Measurements from ENCODE around the gene ZSCAN16.
"Not testable (repeated sequence)": the region's sequence is repeated elsewhere in the genome, so short reads cannot be mapped to it uniquely, and the experiment has no call there.

ZSCAN16 gene

GRCh38 chr6:28089054-28089453, 35.4 kb upstream of the ZSCAN16 start:
- Histone ChIP-seq H3F3A (ENCODE audit: insufficient read depth, low read length) (no peaks in the 10 kb centered on the region), H3K9me3 (ENCODE audit: low read length) (peaks cover 26% of the 10 kb centered on the region; the same call in 1 of the 2 replicates), H3K4me3 (ENCODE audit: low read depth, low read length, poor library complexity, severe bottlenecking) (no peak overlapping the region), H3K79me2 (ENCODE audit: insufficient read depth, low read length) (no peaks in the 10 kb centered on the region), H4K20me1 (ENCODE audit: insufficient read depth, low read length) (no peaks in the 10 kb centered on the region), H3K36me3 (ENCODE audit: insufficient read depth, low read length) (peaks cover 63% of the 10 kb centered on the region), H3K4me2 (ENCODE audit: low read length) (no peak overlapping the region), H3K27me3 (ENCODE audit: insufficient read depth, low read length) (no peaks in the 10 kb centered on the region), H3K9me2 (ENCODE audit: low read depth, low read length) (no peaks in the 10 kb centered on the region), H3K9ac (ENCODE audit: low read length) (no peak overlapping the region), H2AFZ (ENCODE audit: low read length) (no peak overlapping the region), H3K4me1 (ENCODE audit: insufficient read depth, low read length, severe bottlenecking) (no peaks in the 10 kb centered on the region), H3K27ac (ENCODE audit: low read depth, low read length, poor library complexity, severe bottlenecking) (no peak overlapping the region)
- TF ChIP-seq, protein P1, sequence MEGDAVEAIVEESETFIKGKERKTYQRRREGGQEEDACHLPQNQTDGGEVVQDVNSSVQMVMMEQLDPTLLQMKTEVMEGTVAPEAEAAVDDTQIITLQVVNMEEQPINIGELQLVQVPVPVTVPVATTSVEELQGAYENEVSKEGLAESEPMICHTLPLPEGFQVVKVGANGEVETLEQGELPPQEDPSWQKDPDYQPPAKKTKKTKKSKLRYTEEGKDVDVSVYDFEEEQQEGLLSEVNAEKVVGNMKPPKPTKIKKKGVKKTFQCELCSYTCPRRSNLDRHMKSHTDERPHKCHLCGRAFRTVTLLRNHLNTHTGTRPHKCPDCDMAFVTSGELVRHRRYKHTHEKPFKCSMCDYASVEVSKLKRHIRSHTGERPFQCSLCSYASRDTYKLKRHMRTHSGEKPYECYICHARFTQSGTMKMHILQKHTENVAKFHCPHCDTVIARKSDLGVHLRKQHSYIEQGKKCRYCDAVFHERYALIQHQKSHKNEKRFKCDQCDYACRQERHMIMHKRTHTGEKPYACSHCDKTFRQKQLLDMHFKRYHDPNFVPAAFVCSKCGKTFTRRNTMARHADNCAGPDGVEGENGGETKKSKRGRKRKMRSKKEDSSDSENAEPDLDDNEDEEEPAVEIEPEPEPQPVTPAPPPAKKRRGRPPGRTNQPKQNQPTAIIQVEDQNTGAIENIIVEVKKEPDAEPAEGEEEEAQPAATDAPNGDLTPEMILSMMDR (IDR thresholded peaks at IDR 0.05; ENCODE audit: low read length): no peak
- TF ChIP-seq EZH2 (IDR thresholded peaks at IDR 0.05; ENCODE audit: borderline replicate concordance, low read length): no peak

DNA sequence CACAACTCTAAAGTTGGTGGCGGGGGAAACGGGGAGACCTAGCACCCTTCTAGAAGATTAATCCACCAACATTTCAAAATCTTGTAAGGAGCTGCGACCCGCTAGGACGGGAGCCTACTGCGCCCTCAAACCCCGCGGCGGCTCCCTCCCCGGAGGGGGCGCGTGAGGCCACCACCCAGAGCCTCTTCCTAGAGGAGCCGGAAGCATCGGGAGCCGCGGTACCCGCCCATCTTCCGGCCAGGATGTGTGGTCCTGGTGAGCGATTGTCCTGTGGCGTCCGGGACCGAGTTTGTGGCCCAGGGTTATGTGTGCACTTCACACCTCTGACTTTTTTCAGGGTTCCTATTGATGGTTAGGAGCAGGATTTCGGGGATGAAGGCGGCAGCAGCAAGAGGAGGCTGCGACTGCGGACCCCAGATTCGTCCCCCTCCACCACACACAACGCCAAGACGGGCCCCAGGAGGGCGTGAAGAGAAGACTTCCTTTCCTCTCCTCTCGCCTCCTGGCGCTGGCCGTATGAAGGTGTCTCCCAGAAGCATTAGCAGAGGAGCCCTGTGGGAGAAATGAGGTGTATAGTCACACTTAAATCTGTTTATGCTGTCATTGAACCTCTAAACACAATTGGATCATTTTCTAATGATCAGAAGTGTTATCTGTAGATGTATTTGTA, 33.4 kb upstream of the ZSCAN16 start:
- H3K4me2 ChIP-seq (ENCODE audit: low read length): no peak overlapping the region
- no peaks in the 10 kb centered on the region for H3K4me1 ChIP-seq (ENCODE audit: insufficient read depth, low read length, severe bottlenecking)
- no peak overlapping the region for H3K27ac ChIP-seq (ENCODE audit: low read depth, low read length, poor library complexity, severe bottlenecking)
- no peaks in the 10 kb centered on the region for H3K79me2 ChIP-seq (ENCODE audit: insufficient read depth, low read length)
- TF ChIP-seq, protein P1 (IDR thresholded peaks at IDR 0.05; ENCODE audit: low read length): no peak
- no peak for TF ChIP-seq EZH2 (IDR thresholded peaks at IDR 0.05; ENCODE audit: borderline replicate concordance, low read length)
- no peak overlapping the region for H3K9ac ChIP-seq (ENCODE audit: low read length)
- H2AFZ ChIP-seq (ENCODE audit: low read length): no peak overlapping the region
- H3K9me3 ChIP-seq (ENCODE audit: low read length): peaks cover 26% of the 10 kb centered on the region; the same call in 1 of the 2 replicates
- no peaks in the 10 kb centered on the region for H3K27me3 ChIP-seq (ENCODE audit: insufficient read depth, low read length)
- H3K36me3 ChIP-seq (ENCODE audit: insufficient read depth, low read length): peaks cover 55% of the 10 kb centered on the region
- no peak overlapping the region for H3K4me3 ChIP-seq (ENCODE audit: low read depth, low read length, poor library complexity, severe bottlenecking)
- no peaks in the 10 kb centered on the region for H4K20me1 ChIP-seq (ENCODE audit: insufficient read depth, low read length)
- H3F3A ChIP-seq (ENCODE audit: insufficient read depth, low read length): no peaks in the 10 kb centered on the region
- H3K9me2 ChIP-seq (ENCODE audit: low read depth, low read length): no peaks in the 10 kb centered on the region

GRCh38 chr6:28102222-28102621, 22.2 kb upstream of the ZSCAN16 start:
- Histone ChIP-seq H3K4me1 (ENCODE audit: insufficient read depth, low read length, severe bottlenecking) (peaks cover 14% of the 10 kb centered on the region), H3K9me3 (ENCODE audit: low read length) (peaks cover 10% of the 10 kb centered on the region; the same call in 1 of the 2 replicates)
- not testable (repeated sequence) for H3K4me3 ChIP-seq (ENCODE audit: low read depth, low read length, poor library complexity, severe bottlenecking); H3F3A ChIP-seq (ENCODE audit: insufficient read depth, low read length); H3K36me3 ChIP-seq (ENCODE audit: insufficient read depth, low read length); H3K79me2 ChIP-seq (ENCODE audit: insufficient read depth, low read length); H3K9me2 ChIP-seq (ENCODE audit: low read depth, low read length); H3K4me2 ChIP-seq (ENCODE audit: low read length); H3K27ac ChIP-seq (ENCODE audit: low read depth, low read length, poor library complexity, severe bottlenecking); H2AFZ ChIP-seq (ENCODE audit: low read length); H3K9ac ChIP-seq (ENCODE audit: low read length); H4K20me1 ChIP-seq (ENCODE audit: insufficient read depth, low read length); H3K27me3 ChIP-seq (ENCODE audit: insufficient read depth, low read length)

- not testable (repeated sequence) for H3K79me2 ChIP-seq (ENCODE audit: insufficient read depth, low read length); H3K4me2 ChIP-seq (ENCODE audit: low read length); H2AFZ ChIP-seq (ENCODE audit: low read length); H3K4me3 ChIP-seq (ENCODE audit: low read depth, low read length, poor library complexity, severe bottlenecking); H3K27me3 ChIP-seq (ENCODE audit: insufficient read depth, low read length); H3F3A ChIP-seq (ENCODE audit: insufficient read depth, low read length); H3K9ac ChIP-seq (ENCODE audit: low read length); H4K20me1 ChIP-seq (ENCODE audit: insufficient read depth, low read length); H3K27ac ChIP-seq (ENCODE audit: low read depth, low read length, poor library complexity, severe bottlenecking); H3K36me3 ChIP-seq (ENCODE audit: insufficient read depth, low read length); H3K9me2 ChIP-seq (ENCODE audit: low read depth, low read length); H3K9me3 ChIP-seq (ENCODE audit: low read length)
- peaks cover 14% of the 10 kb centered on the region for H3K4me1 ChIP-seq (ENCODE audit: insufficient read depth, low read length, severe bottlenecking)
Measured at GRCh38 chr6:28102699-28103098, 21.7 kb upstream of the ZSCAN16 start.
